Astrocyte of the hippocampus (primary cell): ENCODE results near the gene PTPN3.
"Not testable (repeated sequence)": the region's sequence is repeated elsewhere in the genome, so short reads cannot be mapped to it uniquely, and the experiment has no call there.

Source experiments
- DNase-seq: peaks from one replicate; pipeline ENCODE4 v3.0.0; 2011; ENCODE audit warnings: low read depth, low spot score

The PTPN3 gene, protein sequence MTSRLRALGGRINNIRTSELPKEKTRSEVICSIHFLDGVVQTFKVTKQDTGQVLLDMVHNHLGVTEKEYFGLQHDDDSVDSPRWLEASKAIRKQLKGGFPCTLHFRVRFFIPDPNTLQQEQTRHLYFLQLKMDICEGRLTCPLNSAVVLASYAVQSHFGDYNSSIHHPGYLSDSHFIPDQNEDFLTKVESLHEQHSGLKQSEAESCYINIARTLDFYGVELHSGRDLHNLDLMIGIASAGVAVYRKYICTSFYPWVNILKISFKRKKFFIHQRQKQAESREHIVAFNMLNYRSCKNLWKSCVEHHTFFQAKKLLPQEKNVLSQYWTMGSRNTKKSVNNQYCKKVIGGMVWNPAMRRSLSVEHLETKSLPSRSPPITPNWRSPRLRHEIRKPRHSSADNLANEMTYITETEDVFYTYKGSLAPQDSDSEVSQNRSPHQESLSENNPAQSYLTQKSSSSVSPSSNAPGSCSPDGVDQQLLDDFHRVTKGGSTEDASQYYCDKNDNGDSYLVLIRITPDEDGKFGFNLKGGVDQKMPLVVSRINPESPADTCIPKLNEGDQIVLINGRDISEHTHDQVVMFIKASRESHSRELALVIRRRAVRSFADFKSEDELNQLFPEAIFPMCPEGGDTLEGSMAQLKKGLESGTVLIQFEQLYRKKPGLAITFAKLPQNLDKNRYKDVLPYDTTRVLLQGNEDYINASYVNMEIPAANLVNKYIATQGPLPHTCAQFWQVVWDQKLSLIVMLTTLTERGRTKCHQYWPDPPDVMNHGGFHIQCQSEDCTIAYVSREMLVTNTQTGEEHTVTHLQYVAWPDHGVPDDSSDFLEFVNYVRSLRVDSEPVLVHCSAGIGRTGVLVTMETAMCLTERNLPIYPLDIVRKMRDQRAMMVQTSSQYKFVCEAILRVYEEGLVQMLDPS

DNA sequence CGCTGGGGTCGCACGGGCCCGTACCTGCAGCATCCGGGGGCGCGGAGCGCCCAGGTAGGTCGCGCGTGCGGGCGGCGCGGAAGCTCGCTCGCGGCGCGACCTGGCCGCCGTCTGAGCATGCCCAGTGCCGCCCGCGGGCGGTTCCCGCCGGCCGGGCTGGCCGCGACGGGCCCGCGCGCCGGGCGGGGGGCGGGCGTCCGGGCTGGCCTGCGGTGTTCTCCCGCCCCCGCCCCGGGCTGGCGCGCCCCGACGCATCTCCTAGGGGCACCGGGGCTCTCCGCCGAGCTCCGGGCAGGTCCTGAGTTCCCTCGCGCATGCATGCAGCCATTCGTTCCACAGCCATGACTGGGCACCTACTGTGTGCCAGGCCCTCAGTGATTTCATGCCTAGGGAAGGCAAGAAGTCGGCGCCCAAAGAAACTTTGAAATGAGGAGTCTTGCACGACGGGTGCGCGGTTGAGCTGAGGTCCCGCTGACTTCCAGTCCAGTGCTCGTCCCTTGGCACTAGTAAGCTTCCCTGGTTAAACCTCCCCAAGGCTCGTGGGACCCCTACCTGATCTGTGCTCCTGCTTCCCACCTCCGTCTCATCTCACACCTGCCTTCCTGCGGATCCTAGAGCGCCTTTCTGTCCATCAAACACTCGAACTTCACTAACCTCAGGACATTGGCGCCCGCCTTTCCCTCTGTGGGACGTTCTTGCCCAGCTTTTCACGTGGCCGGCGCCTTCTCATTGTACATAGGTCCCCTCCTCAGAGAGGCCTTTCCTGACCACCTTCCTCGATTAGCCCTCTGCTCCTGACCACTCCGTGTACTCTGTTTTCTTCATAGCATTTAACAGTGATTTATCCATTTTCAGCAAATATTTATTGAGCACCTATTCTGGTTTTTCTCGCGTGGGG lies at the start of gene PTPN3:
Gene PTPN3 (minus strand): TSS at position 113 of the 898 bp plus-strand sequence. CDS start 34,873 bp downstream, outside the sequence.
- DNase-seq: peak; percentile 52

DNA sequence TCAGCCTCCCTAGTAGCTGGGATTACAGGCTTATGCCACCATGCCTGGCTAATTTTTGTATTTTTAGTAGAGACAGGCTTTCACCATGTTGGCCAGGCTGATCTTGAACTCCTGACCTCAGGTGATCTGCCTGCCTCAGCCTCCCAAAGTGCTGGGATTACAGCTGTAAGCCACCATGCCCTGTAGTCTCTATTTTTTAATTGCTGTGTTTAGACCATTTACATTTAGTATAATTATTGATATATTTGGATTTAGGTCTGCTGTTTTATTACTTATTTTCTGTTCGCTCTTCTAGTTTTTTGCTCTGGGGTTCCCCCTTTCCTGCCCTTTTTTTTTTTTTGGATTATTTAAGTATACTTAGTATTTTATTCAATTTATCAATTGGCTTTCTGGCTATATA lies 46.8 kb upstream of the PTPN3 start:
- DNase-seq: not testable (repeated sequence)

DNA sequence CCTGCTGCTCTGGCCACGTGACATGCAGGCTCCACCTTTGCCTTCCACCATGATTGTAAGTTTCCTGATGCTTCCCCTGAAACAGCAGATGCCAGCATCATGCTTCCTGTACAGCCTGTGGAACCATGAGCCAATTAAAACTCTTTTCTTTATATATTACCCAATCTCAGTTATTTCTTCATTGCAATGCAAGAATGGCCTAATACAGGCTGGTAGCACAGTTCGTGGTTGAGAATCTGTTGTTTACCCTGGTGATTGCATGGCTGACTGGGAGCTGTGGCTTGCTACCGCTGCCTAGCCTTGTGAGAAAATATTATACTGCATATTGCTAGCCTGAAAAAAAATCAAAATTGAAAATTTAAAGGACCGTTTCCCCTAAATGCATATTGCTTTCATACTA lies 44.8 kb upstream of the PTPN3 start:
- DNase-seq: no peak

DNA sequence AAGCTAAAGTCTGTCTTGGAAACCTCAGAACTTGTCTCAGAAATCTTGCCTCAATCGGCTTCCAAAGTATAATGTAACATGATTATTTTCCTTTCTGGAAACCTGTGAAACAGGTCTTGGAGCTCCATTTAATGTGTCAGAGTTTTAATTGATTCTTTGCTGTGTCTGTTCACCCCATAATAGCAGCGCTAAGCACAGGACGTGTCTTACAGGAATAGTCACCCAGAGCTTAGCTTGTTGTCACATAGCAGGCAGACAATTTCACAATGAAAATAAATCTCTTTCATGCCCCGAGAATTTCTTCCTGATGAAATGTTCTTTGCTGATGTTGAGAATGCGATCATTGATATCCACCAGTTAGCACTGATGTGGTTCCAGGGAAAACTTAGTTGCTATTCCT lies 40.2 kb upstream of the PTPN3 start:
- DNase-seq: no peak

DNA sequence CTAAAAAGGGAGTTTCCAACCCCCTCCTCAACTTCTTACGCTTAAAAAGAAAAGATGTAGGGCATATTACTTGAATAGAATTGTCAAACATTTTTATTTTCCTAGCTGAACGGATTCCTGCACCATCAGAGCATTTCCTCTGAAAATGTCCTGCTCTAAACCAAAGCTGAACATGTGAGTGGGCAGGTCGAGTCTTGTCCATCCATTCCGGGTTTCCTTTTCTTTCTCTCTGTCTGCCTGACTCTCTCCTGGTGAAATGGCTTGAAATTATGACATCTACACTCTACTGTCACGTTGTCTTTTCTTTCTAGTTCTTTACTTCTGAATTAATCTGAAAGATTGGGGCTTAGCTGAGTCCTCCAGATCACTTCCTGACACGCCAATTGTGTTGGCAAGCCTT lies 39.2 kb upstream of the PTPN3 start:
- DNase-seq: no peak

DNA sequence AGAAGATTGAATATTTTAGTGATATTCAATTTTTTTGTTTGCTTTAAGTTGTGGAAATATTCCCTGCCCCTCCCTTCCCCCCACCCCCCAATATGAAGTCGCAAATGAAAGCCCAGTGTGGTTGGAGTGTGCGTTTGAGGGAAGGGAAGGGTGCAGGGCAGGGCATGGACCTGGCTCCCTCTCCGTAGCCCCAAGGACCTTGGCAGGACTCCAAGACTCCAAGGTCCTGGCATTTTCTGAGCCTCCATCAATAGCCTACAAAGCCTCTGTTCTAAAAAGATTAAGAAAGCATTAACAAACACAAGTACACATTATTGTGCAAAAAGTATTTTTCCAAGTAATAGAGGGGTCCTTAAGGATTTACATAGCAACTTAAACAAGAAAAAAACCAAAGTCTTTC lies 38.8 kb upstream of the PTPN3 start:
- no peak for DNase-seq

DNA sequence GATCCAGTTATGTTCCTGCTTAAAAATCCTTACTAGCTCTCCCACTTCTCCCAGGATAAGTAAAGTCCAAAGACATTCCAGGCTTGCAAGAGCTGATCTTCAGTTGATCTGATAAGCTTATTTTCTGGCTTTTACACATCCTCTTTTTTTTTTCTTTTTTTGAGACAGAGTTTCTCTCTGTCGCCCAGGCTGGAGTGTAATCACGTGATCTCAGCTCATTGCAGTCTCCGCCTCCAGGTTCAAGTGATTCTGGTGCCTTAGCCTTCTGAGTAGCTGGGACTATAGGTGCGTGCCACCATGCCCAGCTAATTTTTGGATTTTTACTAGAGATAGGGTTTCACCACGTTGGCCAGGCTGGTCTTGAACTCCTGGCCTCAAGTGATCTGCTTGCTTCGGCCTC lies 37.3 kb upstream of the PTPN3 start:
- DNase-seq: no peak

DNA sequence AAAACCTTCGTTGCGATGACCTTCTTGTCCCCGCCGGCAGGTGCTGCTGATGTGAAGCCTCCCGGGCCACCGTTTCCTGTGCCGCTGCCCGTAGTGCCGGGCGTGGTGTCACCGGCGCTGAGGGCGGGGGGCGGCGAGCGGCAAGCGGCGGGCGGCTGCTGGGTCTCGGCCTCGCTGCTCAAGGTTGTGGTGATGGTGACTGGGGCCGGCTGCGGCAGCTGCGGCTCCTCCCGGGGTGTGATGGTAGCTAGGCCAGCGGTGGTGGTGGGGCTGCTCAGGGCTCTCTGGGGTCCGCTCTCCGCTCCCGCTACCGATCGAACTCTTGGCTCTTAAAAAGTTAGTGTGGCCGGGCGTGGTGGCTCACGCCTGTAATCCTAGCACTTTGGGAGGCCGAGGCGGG lies 36.0 kb upstream of the PTPN3 start:
- DNase-seq: no peak

DNA sequence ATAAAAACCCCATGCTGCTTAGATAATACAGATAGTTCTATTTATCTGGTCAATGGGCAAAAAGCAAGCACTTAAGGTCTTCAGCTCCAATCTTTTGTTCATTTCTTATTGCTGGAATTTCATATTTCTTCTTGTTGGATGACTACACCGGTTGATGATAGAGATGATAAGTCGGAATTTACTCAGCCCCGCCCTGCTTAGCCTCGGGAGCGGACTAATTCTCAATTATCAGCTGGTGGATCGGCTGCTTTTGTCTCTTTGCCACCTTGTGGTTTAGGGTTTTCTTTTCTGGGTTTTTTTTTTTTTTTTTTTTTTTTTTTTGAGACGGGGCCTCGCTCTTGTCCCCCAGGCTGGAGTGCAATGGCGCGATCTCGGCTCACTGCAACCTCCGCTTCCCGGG lies 34.5 kb upstream of the PTPN3 start:
- DNase-seq: not testable (repeated sequence)

DNA sequence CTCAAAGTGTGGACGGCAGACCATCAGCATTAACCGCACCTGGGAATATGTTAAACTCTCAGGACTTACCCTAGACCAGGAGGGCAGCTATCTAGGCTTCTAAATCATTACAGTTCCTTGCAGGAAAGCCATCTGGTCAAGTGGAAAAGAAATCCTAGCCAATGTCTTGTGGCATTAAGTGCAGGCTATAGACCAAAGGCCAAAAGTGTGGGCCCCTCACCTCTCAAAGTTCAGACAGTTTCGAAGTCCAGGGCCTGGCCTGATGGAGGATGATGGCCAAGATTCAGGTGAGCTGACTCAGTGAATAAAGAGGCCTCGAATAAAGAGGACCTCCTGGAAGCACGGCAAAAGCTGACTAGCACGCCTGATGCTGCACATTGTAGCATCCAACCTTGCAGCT lies 24.0 kb upstream of the PTPN3 start:
- no peak for DNase-seq

DNA sequence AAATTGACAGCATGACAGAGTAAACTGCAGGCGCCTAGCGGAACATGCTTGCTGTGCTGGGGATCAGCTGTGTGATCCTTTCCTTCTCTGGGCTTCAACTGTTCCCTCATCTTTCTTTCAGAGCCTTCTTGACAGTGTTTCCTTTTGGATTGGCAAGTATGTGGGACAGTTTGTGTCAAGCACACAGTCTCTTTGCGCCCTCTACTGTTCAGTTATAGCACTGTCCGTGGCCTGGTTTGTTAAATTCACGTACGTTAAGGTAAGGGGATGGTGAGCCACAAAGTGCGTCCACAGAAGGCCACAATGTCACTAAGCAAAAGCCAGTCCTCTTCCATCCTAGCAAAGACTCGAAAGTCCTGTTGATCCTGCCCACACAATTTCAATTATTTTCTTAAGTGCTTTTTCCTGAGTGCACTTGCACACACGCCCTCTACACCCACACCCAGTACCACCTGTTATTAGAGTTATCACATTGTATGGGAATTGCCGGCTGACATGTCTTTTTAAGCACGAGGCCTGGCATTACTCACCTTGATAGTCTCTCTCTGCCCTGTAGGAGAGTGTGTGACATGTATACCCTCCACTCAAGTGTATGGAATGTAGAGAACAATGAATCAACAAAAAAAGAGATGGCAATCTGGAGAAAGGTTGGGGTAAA lies 22.5 kb upstream of the PTPN3 start:
- DNase-seq: peak; percentile 85

DNA sequence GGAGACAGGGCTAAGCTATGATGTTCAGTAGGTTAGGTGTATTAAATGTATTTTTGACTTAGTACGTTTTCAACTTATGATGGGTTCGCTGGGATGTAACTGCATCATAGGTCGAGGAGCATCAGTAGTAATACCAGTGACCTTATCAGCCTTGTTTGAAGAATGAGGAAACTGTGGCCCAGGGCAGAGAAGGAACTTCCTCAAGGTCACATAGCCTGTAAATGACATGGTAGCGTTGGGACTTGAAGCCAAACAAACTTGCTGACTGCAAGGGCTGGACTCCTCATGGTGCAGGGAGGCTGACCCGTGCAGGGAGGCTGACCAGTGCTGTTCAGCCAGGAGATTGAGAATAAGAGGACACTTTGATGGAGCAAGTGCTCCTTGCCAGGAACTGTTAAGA lies 21.3 kb upstream of the PTPN3 start:
- DNase-seq: no peak

DNA sequence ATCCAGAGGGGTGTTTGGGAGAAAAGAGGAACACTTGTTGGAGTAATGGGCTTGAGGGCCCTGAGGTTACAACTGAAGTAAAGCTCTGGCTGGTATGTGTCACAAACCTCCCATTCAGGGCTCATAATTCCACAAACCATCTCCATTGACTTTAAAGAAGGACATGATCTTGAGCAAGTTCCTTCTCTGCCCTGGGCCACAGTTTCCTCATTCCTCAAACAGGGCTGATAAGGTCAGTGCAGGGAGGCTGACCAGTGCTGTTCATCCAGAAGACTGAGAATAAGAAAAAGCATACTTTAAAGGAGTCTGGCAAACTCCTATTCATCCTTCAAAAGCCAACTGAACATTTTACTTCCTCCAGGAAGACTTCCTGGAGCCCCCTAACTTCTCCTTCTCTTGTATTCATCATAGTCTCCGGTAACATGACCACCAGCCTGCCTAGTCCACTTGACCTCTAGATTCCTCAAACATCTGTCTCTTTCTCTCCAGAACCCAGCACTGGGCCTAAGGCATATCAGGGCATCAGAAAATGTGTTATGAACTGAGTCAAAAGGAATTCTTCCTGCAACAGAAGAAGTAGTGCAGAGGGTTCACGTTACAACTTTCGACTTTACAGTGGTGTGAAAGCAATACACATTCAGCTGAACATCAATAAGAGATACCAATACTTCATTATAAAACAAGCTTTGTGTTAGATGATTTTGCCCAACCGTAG lies 20.7 kb upstream of the PTPN3 start:
- DNase-seq: no peak

DNA sequence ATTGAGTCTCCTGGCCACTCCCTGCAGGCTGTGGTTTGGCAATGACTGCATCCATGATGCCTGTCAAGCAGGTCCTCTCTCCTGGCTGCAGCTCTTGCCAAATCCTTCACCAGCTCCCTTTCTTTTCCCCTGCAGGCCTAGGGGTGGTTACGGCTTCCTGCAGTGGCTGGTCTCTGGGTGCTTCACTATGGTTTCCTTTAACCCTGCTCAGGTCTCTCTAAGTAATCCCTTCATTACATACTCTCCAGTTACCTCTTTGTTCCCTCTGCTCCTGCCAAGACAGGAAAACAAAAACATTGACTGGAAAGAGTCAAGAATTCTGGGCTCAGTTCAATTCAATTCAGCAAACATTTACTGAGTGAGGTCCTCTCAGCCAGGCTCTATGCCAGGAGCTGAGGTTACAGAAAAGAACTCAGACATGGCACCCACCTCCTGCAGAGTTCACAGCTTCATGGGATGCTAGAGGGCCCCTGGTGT lies 19.8 kb upstream of the PTPN3 start:
- DNase-seq: peak; percentile 92

DNA sequence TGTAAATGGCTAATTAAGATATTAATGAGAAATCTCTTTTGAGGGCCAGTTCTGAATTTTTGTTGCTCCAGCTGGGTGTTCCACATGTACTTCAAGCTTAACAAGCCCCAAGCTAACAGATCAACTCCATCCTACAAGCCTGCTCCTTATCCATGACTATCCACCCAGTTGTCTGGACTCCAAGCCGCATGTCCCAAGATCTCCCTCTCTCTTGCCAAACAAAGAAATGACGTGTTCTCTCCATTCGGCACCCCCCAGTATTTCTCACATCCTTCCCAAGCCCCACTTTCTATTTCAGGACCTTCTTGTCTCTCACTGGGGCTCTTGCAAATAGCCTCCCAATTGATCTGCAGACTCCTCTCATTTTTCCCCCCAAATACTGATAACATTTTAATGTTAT lies 15.8 kb upstream of the PTPN3 start:
- DNase-seq: no peak

DNA sequence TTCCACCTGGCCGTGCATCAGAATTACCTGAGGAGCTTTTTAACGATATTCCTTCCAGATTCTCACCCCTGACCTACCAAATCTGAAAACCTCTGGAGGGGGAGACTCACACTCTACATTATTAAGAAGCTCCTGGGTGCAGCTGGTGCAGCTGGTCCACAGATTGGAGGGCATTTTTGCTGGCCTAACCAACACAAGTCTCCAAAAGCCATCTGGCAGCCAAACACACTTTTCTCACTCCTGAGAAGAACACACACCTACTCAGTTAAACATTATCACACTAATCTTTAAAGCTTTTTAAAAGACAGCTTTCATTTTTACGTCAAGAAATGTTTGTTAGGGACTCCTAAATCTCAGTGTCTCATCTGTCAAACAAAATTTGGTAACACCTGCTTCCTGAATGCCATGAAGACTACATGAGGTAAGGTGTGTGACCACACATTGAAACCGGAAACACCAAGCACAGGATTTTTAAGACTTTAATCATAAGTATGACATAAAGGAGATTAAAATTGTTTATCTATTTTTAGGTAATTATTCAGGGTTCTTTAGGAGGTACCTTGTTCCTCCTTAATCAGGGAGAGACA lies 14.2 kb upstream of the PTPN3 start:
- DNase-seq: no peak

DNA sequence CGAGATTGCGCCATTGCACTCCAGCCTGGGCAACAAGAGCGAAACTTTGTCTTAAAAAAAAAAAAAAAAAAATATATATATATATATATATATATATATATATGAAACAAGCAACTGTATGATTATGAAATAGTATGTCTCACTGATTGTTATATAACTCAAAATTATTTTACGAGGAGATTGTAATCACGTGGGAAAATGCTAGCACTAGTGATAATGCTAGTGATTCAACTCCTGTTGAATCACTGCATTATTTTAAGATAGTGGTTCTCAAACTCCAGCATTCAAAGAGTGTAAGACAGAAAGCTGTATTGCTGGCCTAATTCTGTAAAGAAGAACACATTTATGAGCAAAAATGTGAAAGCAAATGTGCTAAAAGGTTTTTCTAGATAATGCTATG lies 12.4 kb upstream of the PTPN3 start:
- DNase-seq: no peak

DNA sequence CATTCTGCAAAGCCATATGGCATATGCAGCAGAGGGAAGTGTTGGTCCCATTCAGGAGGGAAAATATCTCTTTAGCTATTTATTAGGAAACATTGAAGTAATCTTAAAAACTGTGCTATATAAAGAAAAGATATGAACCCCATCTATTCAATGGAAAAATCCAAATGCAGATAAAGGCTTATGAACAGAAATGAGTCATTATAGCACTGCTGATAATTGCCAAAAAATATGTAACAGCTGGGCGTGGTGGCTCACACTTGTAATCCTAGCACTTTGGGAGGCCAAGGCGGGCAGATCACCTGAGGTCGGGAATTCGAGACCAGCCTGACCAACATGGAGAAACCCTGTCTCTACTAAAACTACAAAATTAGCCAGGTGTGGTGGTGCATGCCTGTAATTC lies 11.9 kb upstream of the PTPN3 start:
- DNase-seq: not testable (repeated sequence)

DNA sequence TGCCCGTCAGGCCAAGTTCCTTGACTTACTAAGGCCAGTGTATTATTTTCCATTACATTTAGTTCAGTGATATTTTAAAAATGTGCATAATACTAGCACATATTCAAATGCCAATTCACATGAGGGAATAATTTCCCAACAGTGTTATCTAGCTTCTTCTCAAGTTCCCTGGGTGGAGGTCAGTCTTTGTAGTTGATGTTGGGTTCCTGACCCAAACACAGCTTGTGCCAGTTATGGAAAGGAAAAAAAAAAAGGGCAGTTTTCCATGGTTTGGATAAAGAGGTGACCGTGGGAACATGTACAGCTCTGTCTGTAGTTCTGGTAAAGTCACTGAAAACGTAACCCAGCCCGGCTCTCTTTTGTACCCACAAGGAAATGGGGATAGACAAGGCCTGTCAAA lies 11.5 kb upstream of the PTPN3 start:
- DNase-seq: no peak

DNA sequence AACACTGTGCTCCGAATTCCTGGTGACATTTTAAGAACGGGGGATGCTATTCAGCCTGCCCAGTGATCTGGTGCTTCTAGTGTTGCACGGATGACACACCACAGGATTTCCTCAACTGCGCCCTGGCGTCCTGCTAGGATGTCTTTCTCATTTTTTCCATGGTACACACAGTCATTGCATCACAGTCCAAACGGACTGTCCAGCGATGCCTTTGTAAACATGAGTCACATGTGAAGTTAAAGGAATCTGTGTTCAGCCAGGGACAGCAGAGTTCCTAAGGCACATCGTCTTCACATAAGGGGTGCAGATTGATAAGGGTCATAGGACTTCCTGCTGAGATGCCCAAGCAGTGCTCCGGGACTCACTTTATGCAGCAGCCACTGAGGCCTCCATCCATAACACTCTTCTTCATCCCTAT lies 9.3 kb upstream of the PTPN3 start:
- DNase-seq: peak; percentile 17
